ENCODE measurements around the gene UQCR10.

The UQCR10 gene

GRCh38 chr22:29795663-29796062 is 28.5 kb downstream of the UQCR10 start:
- DNase-seq (ENCODE audit: extremely low read depth in 1 of 2, low read depth in 1 of 2), result no peak

- no peak for DNase-seq (ENCODE audit: extremely low read depth in 1 of 2, low read depth in 1 of 2)
Observed at GRCh38 chr22:29797351-29797750, 30.2 kb downstream of the UQCR10 start.

GRCh38 chr22:29798318-29798717 is 31.1 kb downstream of the UQCR10 start:
- DNase-seq (ENCODE audit: extremely low read depth in 1 of 2, low read depth in 1 of 2), result no peak

- no peak for DNase-seq (ENCODE audit: extremely low read depth in 1 of 2, low read depth in 1 of 2)
Observed at GRCh38 chr22:29798801-29799200, 31.6 kb downstream of the UQCR10 start.

- DNase-seq (ENCODE audit: extremely low read depth in 1 of 2, low read depth in 1 of 2), result no peak
Observed at GRCh38 chr22:29799217-29799680, 32.1 kb downstream of the UQCR10 start.

GRCh38 chr22:29801153-29801552 is 34.0 kb downstream of the UQCR10 start:
- no peak for DNase-seq (ENCODE audit: extremely low read depth in 1 of 2, low read depth in 1 of 2)

GRCh38 chr22:29801796-29802195 is 34.6 kb downstream of the UQCR10 start:
- DNase-seq (ENCODE audit: extremely low read depth in 1 of 2, low read depth in 1 of 2), result no peak

GRCh38 chr22:29803190-29803589 is 36.0 kb downstream of the UQCR10 start:
- no peak for DNase-seq (ENCODE audit: extremely low read depth in 1 of 2, low read depth in 1 of 2)

GRCh38 chr22:29804985-29805384 is 37.8 kb downstream of the UQCR10 start:
- DNase-seq (ENCODE audit: extremely low read depth in 1 of 2, low read depth in 1 of 2), result no peak

GRCh38 chr22:29806196-29806595 is 39.0 kb downstream of the UQCR10 start:
- DNase-seq (ENCODE audit: extremely low read depth in 1 of 2, low read depth in 1 of 2), result no peak

- no peak for DNase-seq (ENCODE audit: extremely low read depth in 1 of 2, low read depth in 1 of 2)
Observed at GRCh38 chr22:29810216-29810615, 43.0 kb downstream of the UQCR10 start.

GRCh38 chr22:29811377-29811776 is 44.2 kb downstream of the UQCR10 start:
- no peak for DNase-seq (ENCODE audit: extremely low read depth in 1 of 2, low read depth in 1 of 2)

GRCh38 chr22:29813126-29813525 is 46.0 kb downstream of the UQCR10 start:
- no peak for DNase-seq (ENCODE audit: extremely low read depth in 1 of 2, low read depth in 1 of 2)

GRCh38 chr22:29813563-29813962 is 46.4 kb downstream of the UQCR10 start:
- DNase-seq (ENCODE audit: extremely low read depth in 1 of 2, low read depth in 1 of 2), result no peak

GRCh38 chr22:29814003-29814402 is 46.8 kb downstream of the UQCR10 start:
- DNase-seq (ENCODE audit: extremely low read depth in 1 of 2, low read depth in 1 of 2), result no peak

GRCh38 chr22:29815580-29815979 is 48.4 kb downstream of the UQCR10 start:
- no peak for DNase-seq (ENCODE audit: extremely low read depth in 1 of 2, low read depth in 1 of 2)

- no peak for DNase-seq (ENCODE audit: extremely low read depth in 1 of 2, low read depth in 1 of 2)
Observed at GRCh38 chr22:29816128-29816527, 49.0 kb downstream of the UQCR10 start.

GRCh38 chr22:29816539-29816938 is 49.4 kb downstream of the UQCR10 start:
- no peak for DNase-seq (ENCODE audit: extremely low read depth in 1 of 2, low read depth in 1 of 2)

- DNase-seq (ENCODE audit: extremely low read depth in 1 of 2, low read depth in 1 of 2), result no peak
Observed at GRCh38 chr22:29816980-29817379, 49.8 kb downstream of the UQCR10 start.

- no peak for DNase-seq (ENCODE audit: extremely low read depth in 1 of 2, low read depth in 1 of 2)
Observed at GRCh38 chr22:29817724-29818123, 50.6 kb downstream of the UQCR10 start.

GRCh38 chr22:29819501-29819900 is 52.3 kb downstream of the UQCR10 start:
- DNase-seq (ENCODE audit: extremely low read depth in 1 of 2, low read depth in 1 of 2), result no peak

All from stimulated activated CD8-positive, alpha-beta memory T cell treated with anti-CD3 and anti-CD28 coated beads, Interleukin-7, amount 100 ng/mL, for 48 hours (primary cell).